SW 1271 (cell line): ENCODE measurements around the gene UBN1.

Experiments used
- DNase-seq, 2 experiments: peaks; one replicate each; lab custom pipeline; 2025; lab: John Stamatoyannopoulos, UW

The UBN1 gene

GRCh38 chr16:4931381-4931780 lies 84.1 kb downstream of the UBN1 start:
- DNase-seq = no peak
